Cerebellar nuclear complex (tissue), 1 donor: ENCODE measurements around the gene CLP1.
A peak's percentile ranks its signal among the peaks of the same experiment; 100 is the strongest.
"Not testable (repeated sequence)": the region's sequence is repeated elsewhere in the genome, so short reads cannot be mapped to it uniquely, and the experiment has no call there.

Experiments used
- DNase-seq, 2 experiments: peaks; one replicate each; lab custom pipeline; 2025; lab: John Stamatoyannopoulos, UW

CLP1 gene

DNA sequence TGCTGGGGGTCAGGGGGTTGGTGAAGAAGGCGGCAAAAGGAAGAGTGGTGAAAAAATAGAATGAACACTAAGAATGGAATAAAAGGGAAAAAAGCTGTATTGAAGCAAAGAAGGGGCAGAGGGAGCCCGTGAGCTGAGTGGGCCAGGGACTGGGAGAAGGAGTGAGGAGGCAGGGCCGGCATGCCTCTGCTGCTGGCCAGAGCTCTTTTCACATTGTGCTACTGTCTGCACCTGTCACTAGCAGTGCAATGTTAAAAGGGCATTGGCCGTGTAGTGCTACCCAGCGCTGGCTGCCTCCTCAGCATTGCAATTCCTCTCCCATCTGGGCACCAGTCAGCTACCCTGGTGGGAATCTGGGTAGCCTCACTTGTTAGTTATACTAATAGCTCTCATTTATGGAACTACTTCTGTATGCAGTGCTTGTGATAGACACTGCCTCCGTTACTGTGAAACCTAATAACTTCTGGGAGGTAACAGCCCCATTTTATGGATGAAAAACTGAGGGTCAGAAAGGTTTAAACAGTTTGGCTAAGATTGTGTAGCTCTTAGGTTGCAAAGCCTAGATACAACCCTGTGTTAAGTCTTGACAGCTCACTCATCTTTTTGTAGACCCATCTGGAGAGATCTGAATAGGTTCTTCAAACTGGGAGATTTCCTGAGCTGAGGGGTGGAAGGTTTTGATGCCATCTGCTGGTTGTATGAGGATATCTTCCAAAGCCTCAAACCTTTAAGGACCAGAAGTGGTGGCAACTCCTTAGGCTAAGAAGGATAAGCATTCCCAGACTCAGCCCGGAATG lies 16.4 kb upstream of the CLP1 start:
- no peak for DNase-seq

DNA sequence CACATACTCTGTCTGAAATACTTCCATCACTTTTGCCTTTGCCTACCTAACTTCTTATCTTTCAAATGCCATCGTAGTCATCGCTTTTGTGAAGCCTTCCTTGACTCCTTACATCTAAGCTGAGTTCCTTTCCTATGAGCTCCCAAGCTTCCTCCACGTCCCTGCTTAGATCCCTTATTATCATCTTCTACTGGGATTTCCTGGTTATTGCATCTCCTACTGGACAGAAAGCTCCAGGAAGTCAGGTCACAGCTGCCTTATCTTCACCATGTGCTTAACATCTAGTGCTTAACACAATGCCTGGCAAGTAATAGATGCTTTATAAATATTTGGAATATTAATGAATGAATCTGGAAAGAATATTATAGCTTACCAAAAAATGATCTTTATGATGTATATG lies 13.8 kb upstream of the CLP1 start:
- no peak for DNase-seq

DNA sequence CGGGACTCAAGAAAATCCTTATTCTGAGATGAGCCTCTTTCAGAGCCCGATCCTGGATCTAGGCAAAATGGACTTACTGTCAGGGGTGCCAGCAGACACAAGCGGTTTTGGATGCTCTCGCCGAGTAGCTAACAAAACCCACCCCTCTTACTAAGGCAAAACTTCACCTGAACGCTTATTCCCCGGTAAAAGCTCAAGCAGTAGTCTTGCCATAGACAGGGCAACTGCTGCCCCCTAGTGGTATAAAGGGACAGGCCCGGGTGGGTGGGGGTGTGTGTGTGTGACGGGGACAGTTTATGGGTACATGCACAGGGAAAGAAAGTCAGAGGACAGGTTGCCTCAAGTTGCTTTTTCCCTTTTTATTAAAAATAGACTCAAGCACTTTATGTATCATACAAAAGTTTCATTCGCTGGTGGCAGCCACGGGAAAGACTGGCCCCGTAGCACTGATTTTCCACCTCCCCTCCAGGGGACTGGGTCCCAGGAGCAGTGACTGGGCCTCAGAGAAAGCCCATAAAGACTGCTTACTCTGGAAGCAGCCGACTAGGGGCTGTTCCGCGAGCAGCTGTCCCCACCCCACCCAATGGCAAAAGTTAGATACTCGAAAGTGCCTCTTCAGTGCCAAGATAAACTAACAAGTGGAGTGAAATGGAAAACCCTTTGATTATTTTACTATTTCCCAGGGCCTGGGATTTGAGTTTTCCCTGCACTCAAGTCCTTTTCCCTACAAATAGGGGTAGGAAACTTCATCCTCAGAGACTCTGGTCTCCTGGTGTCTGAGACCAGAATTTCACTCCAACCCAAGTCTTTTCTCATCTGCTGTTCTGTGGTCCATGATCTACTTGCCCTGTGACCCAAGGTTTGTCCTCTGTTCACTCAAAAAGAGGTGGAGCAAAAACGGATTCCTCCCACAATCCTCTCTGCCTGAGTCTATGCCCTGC lies 12.5 kb upstream of the CLP1 start:
- DNase-seq: peak in 1 of 2 experiments; percentile 42

DNA sequence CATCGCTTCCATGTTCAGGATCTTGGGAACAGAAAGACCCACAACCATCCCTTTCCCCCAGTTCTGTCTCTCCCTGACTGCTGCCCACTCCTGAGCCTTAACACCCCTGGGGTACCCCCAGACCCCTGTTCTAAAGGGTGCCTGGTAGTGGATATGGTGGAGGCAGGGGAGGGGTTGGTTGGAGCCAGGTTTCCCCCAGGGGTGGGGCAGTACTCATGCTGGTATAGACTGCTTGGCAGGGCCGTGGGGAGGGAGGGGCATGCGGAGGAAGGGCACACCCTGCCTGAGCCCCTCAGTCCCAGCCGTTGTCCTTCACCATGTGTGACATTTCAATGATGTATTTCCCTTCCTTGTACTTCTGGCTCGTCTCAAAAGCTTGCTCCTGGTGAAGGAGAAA lies 11.9 kb upstream of the CLP1 start:
- DNase-seq: no peak

DNA sequence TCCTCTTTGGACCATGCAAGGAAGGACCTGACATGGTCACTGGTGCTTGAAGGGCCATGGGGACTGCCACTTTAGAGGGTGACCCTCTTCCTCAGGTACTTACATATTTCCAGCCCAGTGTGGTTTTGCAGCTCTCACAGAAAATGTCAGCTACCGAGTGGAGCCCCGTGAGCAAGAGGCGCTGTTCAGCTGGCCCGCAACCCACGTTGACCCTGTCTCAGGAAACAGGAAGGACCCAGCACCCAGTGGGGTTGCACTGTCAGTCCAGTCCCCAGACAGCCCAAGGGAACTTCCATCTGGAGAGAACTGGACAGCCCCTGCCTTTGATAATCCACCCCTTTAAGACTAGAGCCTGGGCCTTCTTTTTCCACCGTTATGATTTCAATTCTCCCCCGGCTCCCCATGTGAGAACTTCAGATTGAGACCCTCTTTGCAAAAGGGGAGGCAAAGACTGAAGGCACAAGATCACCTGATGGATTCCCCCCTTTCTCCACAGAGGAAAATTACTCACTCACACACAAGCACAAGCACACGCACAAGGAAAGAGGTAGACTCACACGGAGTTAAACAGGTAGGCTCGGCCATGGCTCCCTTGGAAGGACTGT lies 11.3 kb upstream of the CLP1 start:
- no peak for DNase-seq

DNA sequence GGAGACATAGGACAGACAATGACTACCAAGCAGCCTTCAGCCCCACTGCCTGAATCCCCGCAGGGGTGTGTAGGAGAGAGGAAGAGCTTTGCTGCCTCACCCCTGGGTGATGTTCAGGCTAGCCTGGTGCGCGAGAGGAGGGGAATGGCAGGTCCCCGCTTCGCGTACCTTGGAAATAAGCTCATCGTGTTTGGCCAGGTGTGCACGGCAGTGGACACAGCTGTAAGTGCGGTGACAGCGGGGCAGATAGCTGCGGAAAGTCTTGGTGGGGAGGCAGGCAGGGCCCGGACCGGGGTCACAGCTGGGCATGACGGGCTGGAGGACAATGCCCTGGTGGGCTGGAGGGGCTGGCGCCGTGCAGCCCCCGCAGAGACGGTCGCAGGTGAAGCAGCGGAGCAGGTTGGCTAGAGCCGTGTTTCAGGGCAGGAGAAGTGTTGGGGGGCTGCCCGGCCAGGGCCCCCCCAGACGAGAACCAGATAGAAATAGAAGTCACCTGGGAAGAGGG lies 10.7 kb upstream of the CLP1 start:
- no peak for DNase-seq

DNA sequence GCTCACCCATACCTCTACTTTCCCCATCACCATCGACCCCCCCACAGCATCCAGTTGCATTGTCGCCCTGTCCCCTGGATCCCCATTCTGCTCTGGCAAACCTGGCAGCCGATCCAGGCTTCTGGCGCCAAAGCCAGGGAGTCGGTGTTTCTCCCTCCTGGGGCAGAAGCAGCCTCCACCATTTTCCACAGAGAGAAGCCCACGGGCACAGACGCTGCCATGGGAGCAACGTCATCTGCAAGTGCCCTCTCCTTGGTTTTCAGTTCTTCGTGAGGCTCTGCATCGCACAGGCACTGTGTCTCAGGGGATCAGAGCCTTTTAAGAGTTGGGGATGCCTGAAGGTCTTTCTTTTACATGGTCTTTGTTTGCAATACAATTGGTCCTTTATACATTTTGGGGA lies 10.2 kb upstream of the CLP1 start:
- DNase-seq: no peak

DNA sequence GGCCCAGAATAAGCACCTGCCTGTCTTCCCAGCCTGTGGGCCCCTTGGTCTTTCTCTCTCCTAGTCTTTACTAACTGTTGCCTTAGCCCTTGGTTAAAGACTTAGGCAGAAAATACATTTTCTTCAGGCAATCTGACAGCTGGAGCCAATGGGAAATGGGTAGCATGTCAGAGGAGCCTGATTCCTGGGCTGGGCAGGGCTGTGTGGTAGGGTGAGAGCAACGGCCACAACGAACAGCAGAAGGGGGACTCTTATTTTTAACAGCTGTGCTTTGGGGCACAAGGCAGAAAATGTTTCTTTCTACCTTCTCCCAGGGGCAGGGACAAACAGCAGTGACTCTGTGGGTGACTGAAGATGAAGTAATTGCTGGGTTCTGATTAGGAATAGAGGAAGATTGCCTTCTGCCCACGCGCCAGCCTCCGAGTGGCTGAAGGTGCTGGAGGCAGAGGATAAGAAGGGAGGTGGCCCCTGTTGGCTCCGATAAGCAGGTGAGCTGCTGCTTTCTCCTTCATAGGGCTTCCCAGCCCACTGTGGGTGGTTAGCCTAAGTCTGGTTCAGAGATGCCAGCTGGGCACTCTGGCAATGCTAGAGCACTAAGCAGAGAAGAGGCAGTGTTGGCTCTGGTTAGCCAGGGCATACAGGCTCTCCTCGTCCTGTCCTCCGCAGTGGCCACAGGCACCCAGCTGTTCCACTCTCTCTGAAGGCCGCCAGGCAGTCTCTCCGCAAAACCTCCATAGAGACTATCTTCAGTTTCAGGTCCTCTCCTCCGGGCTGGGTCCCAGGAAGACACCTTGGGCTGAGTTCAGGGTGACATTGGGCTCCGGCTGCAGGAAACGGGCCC lies 9.4 kb upstream of the CLP1 start:
- DNase-seq: no peak

DNA sequence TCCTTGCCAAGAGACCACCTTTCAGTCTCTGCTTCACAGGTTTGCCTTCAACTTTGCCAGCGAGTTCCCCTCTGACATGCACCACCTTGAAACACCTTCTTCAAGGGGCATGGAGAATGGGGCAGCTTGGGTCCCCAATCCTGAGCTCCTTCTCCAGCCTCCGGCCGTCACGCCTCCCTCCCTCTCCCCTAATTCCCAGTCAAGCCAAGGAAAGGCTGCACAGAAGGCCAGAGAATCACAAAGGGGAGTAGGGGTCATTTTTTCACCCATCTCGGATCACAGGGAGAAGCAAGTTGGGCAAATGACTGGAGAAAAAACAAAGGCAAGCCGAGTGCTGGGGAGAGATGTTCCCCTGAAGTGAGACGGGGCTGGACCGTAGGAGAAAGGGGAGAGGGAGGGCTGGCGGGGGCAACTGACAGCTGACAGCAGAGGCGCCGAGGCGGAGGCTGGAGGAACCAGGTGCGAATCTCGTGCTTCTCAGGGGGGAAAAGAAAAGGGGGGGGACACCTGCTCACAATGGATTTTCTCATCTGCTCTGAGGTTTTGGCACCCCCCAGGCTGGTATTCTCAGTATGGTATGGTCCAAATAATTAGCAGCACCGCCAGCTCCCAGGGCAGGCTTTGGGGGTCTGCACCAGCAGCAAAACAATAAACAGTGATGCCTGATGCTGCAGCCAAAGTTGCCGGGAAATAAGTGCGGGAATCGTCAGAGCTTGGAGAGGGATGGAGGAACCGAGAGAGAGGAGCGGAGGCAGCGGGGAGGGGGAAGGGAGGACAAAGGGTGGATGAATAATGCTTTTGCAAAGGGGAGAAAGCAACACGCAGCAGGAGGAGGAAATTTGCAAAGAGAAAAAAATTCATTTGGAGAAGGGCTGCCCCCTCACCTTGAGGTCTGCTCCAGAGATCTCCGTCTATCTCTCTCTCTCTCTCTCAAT lies 8.5 kb upstream of the CLP1 start:
- peak in 1 of 2 experiments; percentile 19 for DNase-seq

DNA sequence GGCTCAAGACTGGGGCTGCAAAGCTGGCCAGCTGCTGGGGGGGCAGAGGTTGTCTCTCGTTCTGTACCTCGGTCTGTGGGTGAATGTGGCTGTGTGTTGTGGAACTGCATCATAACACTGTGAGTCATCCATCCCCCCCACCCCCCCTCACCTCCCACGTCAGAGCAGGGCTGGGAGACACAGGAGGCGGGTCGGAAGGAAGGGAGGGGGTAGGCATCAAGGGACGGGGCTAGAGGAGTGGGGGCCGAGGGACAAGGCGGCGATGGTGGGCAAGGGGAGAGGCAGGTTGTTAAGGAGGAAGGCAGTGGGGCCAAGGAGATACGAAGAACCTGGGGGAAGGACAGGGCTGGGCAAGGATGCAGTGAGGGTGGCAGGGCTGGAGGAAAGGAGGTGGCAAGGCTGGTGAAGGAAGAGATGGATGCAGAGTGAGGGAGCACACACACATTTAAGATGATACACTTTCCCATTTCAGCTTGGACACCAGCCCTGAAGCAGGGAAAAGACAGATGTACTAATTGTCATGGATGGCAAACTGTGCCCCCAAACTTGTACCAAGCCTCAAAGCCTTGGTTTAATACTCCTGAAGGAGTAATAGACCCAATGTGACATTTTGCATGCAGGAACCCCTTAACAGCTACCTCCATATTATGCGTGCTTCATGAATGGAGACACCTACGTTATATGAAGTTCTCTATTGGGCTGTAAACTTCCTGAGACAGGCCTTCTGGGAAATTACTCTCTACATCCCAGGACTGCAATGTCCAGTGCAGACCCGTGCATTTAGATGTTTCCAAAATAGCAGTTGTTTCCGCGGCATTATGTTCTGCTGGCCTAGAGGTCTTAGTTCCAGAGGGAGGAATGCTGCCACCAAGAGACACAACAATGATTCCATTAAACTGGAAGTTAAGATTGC lies 7.5 kb upstream of the CLP1 start, which contains the start of gene YPEL4:
Gene YPEL4, minus strand, starts transcription at position 87 of the 913 bp plus-strand sequence. CDS start 2,805 bp downstream, outside the sequence.
- DNase-seq: peak; percentile 18 to 60

DNA sequence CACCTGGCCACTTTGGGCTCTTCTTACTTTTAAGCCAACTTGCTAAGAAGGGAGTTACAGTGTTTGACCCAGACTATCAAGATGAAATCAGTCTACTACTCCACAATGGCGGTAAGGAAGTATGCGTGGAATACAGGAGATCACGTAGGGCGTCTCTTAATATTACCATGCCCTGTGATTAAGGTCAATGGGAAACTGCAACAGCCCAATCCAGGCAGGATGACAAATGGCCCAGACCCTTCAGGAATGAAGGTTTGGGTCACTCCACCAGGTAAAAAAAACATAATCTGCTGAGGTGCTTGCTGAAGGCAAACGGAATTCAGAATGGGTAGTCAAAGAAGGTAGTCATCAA lies 6.8 kb upstream of the CLP1 start:
- DNase-seq: no peak

DNA sequence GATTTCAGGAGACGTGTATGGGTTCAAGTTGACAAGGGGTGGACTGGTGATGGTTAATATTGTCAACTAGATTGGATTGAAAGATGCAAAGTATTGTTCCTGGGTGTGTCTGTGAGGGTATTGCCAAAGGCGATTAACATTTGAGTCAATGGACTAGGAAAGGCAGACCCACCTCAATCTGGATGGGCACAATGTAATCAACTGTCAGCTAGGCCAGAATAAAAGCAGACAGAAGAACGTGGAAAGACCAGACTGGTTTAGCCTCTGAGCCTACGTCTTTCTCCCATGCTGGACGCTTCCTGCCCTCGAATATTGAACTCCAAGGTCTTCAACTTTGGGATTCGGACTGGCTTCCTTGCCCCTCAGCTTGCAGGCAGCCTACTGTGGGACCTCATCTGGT lies 6.2 kb upstream of the CLP1 start:
- DNase-seq: no peak

DNA sequence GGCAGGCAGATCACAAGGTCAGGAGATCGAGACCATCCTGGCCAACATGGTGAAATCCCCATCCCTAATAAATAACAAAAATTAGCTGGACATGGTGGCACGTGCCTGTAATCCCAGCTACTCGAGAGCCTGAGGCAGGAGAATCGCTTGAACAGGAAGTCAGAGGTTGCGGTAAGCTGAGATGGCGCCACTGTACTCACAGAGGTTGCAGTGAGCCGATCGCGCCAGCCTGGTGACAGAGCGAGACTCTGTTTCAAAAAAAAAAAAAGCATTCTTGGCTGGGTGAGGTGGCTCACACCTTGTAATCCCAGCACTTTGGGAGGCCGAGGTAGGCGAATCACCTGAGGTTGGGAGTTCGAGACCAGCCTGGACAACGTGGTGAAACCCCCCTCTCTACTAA lies 5.3 kb upstream of the CLP1 start:
- not testable (repeated sequence) for DNase-seq

DNA sequence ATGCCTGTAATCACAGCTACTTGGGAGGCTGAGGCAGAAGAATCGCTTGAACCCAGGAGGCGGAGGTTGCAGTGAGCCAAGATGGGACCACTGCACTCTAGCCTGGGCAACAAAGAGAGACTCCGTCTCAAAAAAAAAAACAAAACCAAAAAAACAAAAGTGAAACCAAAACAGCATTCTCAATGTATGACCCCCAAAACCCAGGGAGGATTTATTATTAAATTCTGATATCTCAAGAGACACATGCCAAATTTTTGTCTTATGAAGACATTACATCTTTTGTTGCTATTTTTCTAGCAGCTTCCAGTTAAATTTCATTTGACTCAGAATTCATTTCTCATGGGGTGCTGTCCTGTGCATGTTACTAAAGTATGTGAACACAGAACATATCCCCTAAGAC lies 4.9 kb upstream of the CLP1 start:
- DNase-seq: no peak

DNA sequence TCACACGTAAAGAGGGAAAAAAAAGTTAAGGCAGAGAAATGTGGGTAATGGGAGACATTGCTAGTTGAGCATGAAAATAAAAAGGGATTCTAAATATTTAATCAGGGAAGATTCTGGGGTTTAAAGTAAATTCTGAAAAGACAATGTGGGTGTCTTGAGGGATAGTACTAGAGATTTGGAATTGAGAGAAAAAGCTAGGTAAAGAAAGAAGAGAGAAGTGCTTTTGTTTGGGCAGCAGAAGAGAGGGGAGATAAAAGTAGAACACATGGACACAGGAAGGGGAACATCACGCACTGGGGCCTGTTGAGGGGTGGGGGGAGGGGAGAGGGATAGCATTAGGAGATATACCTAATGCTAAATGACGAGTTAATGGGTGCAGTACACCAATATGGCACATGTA lies 4.4 kb upstream of the CLP1 start:
- DNase-seq: no peak

DNA sequence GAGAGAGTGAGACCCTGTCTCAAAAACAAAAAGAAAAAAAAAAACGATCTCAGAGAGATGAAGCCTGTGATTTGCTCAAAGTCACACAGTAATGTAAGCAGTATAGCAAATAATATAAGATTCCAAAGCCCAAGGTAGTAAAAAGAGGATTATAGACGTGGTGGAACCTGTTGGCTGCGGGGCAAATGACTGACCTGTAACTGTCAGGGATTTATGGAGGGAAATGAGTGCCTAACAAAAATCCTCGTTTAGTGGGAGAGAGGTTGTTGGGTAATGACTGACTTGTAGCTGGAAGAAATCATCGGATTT lies 723 bp upstream of the CLP1 start:
- DNase-seq: no peak

DNA sequence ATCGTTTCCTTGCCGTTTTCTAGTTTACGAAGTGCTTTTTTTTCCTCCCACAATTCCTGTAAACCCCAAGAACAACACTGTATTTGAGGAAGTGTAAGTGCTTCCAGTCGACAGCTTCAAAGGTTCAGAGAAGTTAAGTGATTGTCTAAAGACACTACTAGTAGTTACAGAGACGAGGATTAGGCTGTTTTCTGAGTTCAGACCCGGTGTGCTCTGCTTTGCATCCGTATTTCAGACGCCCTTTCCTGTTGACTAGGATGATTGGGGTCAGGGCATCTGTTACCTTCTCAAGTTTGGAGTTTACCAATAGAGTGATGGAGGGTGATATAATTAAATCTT lies 430 bp downstream of the CLP1 start:
- DNase-seq: no peak

DNA sequence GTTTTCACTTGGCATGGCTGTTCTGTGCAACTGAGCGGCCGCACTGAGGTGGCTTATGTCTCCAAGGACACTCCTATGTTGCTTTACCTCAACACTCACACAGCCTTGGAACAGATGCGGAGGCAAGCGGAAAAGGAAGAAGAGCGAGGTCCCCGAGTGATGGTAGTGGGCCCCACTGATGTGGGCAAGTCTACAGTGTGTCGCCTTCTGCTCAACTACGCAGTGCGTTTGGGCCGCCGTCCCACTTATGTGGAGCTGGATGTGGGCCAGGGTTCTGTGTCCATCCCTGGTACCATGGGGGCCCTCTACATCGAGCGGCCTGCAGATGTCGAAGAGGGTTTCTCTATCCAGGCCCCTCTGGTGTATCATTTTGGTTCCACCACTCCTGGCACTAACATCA lies 2.1 kb downstream of the CLP1 start:
- DNase-seq: no peak

DNA sequence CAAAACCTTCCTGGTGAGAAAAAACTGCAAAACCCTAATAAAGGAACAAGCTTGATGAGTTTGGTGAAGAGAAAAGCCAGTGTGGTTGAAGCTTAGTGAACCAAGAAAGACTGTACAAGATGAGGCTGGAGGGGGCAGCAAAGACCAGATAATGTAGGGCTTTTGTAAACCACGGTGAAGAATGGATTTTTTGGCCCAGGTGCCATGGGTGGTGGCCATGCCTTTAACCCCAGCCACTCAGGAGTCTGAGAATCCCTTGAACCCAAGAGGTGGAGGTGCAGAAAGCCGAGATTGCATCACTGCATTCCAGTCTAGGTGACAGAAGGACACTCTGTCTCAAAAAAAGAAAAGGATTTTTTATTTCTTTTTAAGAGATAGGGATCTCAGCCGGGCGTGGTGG lies 5.3 kb downstream of the CLP1 start:
- DNase-seq: no peak

DNA sequence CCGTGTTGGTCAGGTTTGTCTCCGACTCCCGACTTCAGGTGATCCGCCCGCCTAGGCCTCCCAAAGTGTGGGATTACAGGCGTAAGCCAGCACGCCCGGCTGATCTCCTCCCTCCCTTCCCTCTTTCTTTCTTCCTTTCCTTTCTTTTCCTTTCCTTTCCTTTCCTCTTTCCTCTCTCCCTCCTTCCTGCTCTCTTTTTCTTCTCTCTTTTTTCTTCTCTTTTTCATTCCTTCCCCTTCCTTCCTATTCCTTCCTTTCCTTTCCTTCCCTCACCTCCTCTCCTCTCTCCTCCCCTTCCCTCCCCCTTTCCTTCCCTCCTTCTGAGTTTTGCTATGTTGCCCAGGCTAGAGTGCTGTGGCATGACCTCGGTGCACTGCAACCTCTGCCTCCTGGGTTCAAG lies 6.4 kb downstream of the CLP1 start:
- no peak for DNase-seq
